GM21529 (cell line): Measurements from ENCODE around the gene RPTOR.

ENCODE experiments used
- ATAC-seq: cut with Tn5 transposase; IDR thresholded peaks from one replicate; pipeline ENCODE4 v1.9.1; 2021; ENCODE audit not compliant: unreplicated experiment

RPTOR gene

GRCh38 chr17:80856863-80857755, 312.5 kb downstream of the RPTOR start:
- ATAC-seq: peak; percentile 16

DNA sequence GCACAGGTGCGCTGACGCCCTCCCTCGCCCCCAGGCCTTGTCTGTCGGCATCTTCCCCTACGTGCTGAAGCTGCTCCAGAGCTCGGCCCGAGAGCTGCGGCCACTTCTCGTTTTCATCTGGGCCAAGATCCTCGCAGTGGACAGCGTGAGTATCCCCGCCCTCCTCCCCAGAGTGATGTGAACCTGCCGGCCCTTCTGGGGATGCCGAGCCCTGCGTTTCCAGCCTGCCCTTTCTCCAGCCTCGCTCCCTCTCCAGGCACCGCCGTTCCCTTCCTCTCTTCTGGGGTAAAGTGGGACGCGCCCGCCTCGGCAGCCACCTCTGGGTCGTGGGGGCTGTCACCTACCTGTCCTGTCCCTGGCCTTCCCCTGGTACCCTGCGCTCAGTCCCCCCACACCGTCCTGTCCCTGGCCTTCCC, 313.1 kb downstream of the RPTOR start:
- ATAC-seq: no peak

DNA sequence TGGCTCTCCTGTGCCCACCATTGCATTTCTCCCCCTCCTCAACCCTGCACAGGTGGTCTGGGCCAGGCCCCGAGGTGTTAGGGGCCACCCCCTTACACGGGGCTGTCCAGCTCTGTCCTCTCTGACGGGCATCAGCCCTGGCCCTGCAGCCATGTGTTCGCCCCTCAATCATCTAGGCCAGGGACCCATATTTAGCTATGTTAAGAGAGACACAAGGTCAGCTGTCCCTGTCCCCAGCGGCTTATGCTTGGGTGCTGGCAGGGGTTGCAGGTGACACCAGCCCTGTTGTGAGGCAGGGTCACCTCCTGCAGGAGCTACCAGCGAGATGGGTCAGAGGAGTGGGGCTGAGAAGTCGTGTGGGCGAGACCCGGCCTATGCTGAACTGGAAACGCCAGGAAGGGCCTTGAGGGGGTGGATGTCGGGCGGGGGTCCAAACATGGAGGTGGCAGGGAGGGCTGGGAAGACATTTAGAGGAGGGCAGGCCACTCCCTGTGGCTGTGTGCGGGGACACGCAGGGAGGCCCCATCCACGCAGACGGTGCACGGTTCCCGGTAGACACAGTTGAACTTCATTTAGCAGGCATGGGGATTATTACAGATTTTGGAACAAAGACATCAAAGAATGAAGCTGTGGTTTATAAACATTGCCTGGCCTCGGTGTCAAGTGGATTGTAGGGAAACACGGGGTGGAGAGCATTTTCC, 313.8 kb downstream of the RPTOR start:
- no peak for ATAC-seq

- ATAC-seq: no peak
Observed at GRCh38 chr17:80859002-80859941, 314.6 kb downstream of the RPTOR start.

GRCh38 chr17:80860101-80860671, 315.5 kb downstream of the RPTOR start:
- no peak for ATAC-seq

DNA sequence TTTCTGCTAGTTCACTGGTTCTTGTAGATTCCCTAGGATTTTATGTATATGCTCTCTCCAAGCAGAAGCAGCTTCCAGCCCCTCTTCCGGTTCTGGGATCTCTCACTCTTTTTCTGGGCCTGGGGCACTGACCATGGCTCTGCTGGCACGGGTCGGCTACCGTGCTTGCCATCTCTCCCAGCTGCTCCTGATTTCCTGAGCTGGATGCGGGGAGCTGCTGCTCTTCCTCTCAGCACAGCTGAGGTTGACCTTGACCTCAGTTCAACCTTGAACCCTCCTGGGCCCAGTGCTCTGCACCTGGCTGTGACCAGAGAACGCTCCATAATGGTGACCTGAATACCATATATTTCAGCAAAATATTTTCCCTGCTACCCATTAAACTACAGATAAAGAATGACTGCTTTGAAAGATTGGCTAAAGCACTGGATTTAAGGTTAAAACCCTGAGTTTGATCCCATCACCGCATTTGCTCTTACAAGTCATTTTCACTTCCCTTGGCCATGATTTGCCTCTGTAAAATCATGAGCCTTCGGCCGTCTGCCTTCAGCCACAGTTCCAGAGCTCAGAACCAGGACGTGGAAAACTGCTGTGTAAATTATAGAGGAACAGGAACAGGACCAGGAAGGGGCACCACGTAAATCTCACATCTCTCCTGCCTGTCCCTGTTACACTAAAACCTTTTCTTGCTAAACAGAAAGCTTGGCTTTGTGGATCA, 316.2 kb downstream of the RPTOR start:
- no peak for ATAC-seq

- ATAC-seq: no peak
Observed at GRCh38 chr17:80861418-80861815, 316.8 kb downstream of the RPTOR start.

DNA sequence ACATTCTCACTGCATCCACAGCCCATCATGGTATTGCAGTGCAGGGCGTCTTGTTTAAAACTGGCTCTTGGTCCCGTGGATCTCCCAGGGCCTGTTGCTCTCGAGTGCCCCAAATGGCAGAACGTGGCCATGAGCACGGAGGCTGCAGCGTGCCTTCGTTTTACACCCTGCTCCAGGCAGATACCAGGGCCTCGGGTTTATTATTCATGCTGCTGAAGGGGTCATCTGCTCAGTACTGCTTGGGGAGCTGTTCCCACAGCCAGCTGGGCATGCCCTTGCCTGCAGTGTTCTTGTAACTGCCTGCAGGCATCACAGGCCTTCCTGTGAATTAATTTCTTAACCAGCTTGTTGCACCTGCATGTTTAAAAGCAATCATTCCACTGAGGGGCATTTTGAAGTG, 317.3 kb downstream of the RPTOR start:
- ATAC-seq: no peak

GRCh38 chr17:80862481-80862961, 317.9 kb downstream of the RPTOR start:
- ATAC-seq: no peak

GRCh38 chr17:80862978-80863377, 318.3 kb downstream of the RPTOR start:
- ATAC-seq: no peak

GRCh38 chr17:80863626-80864025, 319.0 kb downstream of the RPTOR start:
- no peak for ATAC-seq

- ATAC-seq: no peak
Observed at GRCh38 chr17:80864751-80865150, 320.1 kb downstream of the RPTOR start.

DNA sequence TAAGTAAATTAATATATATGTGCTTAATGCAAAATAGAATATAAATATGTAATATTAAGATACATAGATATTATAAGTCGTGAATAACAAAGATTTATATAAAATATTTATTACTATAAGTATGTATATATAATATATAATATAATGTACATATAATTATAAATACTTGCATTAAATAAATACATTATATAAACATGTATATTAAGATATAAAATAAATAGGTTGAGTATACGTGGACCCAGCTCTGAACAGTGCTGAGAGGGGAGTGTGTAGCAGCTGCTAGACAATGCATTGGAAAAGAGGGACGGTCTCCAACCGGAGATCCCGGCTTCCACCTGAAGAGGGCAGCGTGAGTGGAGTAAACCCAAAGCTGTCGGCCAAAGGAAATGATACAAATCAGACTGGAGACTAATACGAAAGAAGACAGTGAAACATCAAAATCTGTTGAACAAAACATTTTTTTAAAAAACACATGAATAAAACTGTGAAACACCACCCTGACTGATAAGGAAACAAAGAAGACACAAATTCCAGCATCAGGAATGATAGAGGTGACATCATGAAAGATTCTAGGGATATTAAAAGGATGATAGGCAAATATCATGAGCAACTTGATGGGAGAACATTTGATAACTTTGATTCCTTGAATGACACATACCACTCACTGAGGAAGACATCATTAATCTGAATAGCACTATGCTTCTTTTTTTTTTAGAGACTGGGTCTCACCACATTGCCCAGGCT, 321.6 kb downstream of the RPTOR start:
- no peak for ATAC-seq

DNA sequence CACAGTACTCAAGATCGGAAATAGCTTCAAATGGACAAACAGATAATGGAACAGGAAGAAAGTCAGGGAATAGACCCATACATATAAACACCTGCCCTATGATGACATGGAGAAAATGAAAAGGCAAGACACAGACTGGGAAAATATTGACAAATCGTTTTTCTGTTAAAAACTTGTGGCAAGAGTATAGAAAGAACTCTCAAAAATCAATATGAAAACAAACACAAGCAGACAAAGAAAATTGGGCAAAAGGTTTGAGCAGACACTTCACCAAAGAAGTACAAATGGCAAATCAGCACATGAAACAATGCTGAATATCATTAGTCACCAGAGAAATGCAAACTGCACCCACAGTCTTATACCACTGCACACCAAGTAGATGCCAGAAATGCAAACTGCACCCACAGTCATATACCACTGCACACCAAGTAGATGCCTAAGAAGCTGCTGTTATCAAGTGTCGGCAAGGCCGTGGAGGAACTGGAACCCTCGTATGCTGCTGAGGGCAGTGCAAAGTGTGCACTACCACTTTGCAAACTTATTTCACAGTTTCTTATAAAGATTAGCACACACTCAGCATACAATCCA, 323.5 kb downstream of the RPTOR start:
- ATAC-seq: no peak

GRCh38 chr17:80869481-80870145, 325.0 kb downstream of the RPTOR start:
- ATAC-seq: no peak

- ATAC-seq: no peak
Observed at GRCh38 chr17:80870401-80870800, 325.8 kb downstream of the RPTOR start.

- no peak for ATAC-seq
Observed at GRCh38 chr17:80871341-80871740, 326.7 kb downstream of the RPTOR start.

- ATAC-seq: no peak
Observed at GRCh38 chr17:80872001-80872500, 327.4 kb downstream of the RPTOR start.
